Natural killer cell treated with Interleukin-12 subunit alpha and Interleukin-12 subunit beta and Interleukin-15 and Interleukin-18, amount 100 ng/mL, for 72 hours (primary cell): ENCODE data around the gene HEPHL1. TPM values are rescaled to one million over a fixed set of nuclear protein-coding genes. Genes with fewer than 3 reads are reported as not detected.

Experiments
- ATAC-seq, 2 donors: fragments of 150-1000 bp; cut with Tn5 transposase in 1 of 2; sonication (Bioruptor Pico), chemical (Tn5 transposase) in 1 of 2; 2 replicates each; pipeline ENCODE4 v1.10.0; 2021
- DNase-seq: peaks from one replicate; pipeline ENCODE4 v3.0.0; 2022; ENCODE audit warnings: low spot score
- H3K27ac Mint-ChIP-seq, 2 donors: 1 replicate in 1 of 2; 2 replicates in 1 of 2; pipeline ENCODE4 v1.8.0; 2022; ENCODE audit warnings: mixed read lengths in 2 of 2, mild to moderate bottlenecking in 1 of 2, moderate library complexity in 1 of 2
- H3K27me3 Mint-ChIP-seq, 2 donors: 1 replicate in 1 of 2; 2 replicates in 1 of 2; pipeline ENCODE4 v1.8.0; 2022; ENCODE audit warnings: mixed read lengths in 2 of 2
- H3K36me3 Mint-ChIP-seq: one replicate; pipeline ENCODE4 v1.8.0; 2022; ENCODE audit warnings: mixed read lengths
- H3K4me1 Mint-ChIP-seq, 2 donors: 1 replicate in 1 of 2; 2 replicates in 1 of 2; pipeline ENCODE4 v1.8.0; 2022; ENCODE audit warnings: low read depth in 2 of 2, mixed read lengths in 2 of 2, mild to moderate bottlenecking in 1 of 2
- H3K4me3 Mint-ChIP-seq: one replicate; pipeline ENCODE4 v1.8.0; 2022; ENCODE audit warnings: mixed read lengths
- H3K9me3 Mint-ChIP-seq: 2 replicates; pipeline ENCODE4 v1.8.0; 2022; ENCODE audit warnings: mixed read lengths
- total RNA-seq, 2 donors: library from RNA; stranded (reverse); gene quantifications; one replicate each; pipeline ENCODE4 v1.2.3, GENCODE V29; 2022

Gene HEPHL1
- total RNA-seq, 2 donors from 2014 or later: not detected

- Mint-ChIP-seq H3K27me3 (no peaks in the 10 kb centered on the region), H3K4me1 (peaks cover 35 to 36% of the 10 kb centered on the region in 2 donors), H3K4me3 (no peak overlapping the region), H3K36me3 (no peaks in the 10 kb centered on the region), H3K9me3 (no peaks in the 10 kb centered on the region), H3K27ac (no peak overlapping the region)
- ATAC-seq (no peak), DNase-seq (no peak)
Observed at GRCh38 chr11:94130298-94131046, 109.3 kb downstream of the HEPHL1 start.

GRCh38 chr11:94131047-94131717, 110.0 kb downstream of the HEPHL1 start:
- H3K27me3 Mint-ChIP-seq: no peaks in the 10 kb centered on the region
- ATAC-seq: no peak
- H3K9me3 Mint-ChIP-seq: no peaks in the 10 kb centered on the region
- H3K27ac Mint-ChIP-seq: no peak overlapping the region
- H3K36me3 Mint-ChIP-seq: no peaks in the 10 kb centered on the region
- no peak overlapping the region for H3K4me3 Mint-ChIP-seq
- DNase-seq: no peak
- peaks cover 43 to 44% of the 10 kb centered on the region in 2 donors for H3K4me1 Mint-ChIP-seq

- Mint-ChIP-seq H3K4me1 (peaks cover 46 to 48% of the 10 kb centered on the region in 2 donors), H3K27ac (no peak overlapping the region), H3K4me3 (no peak overlapping the region), H3K27me3 (no peaks in the 10 kb centered on the region), H3K36me3 (peaks cover 3% of the 10 kb centered on the region), H3K9me3 (no peaks in the 10 kb centered on the region)
- DNase-seq: no peak
- no peak for ATAC-seq
Observed at GRCh38 chr11:94131718-94132115, 110.6 kb downstream of the HEPHL1 start.

GRCh38 chr11:94132152-94132558, 111.0 kb downstream of the HEPHL1 start:
- Mint-ChIP-seq H3K9me3 (no peaks in the 10 kb centered on the region), H3K27me3 (no peaks in the 10 kb centered on the region), H3K4me3 (no peak overlapping the region), H3K36me3 (peaks cover 6% of the 10 kb centered on the region), H3K27ac (no peak overlapping the region), H3K4me1 (peaks cover 45 to 48% of the 10 kb centered on the region in 2 donors)
- ATAC-seq: no peak
- DNase-seq: no peak

- Mint-ChIP-seq H3K9me3 (no peaks in the 10 kb centered on the region), H3K36me3 (peaks cover 6% of the 10 kb centered on the region), H3K27me3 (no peaks in the 10 kb centered on the region), H3K4me3 (no peak overlapping the region), H3K27ac (peak overlapping the region in 1 of 2 donors; percentile 78), H3K4me1 (peaks cover 42% of the 10 kb centered on the region in 2 donors)
- no peak for DNase-seq
- no peak for ATAC-seq
Observed at GRCh38 chr11:94132823-94133408, 111.8 kb downstream of the HEPHL1 start.

- H3K4me3 Mint-ChIP-seq: peak overlapping the region; percentile 2
- H3K4me1 Mint-ChIP-seq: peaks cover 36 to 39% of the 10 kb centered on the region in 2 donors
- no peaks in the 10 kb centered on the region for H3K27me3 Mint-ChIP-seq
- DNase-seq: no peak
- H3K36me3 Mint-ChIP-seq: peaks cover 6% of the 10 kb centered on the region
- H3K9me3 Mint-ChIP-seq: no peaks in the 10 kb centered on the region
- H3K27ac Mint-ChIP-seq: peak overlapping the region; percentile 10 to 78
- no peak for ATAC-seq
Observed at GRCh38 chr11:94133752-94134151, 112.6 kb downstream of the HEPHL1 start.

- H3K36me3 Mint-ChIP-seq: peaks cover 6% of the 10 kb centered on the region
- peaks cover 36 to 45% of the 10 kb centered on the region in 2 donors for H3K4me1 Mint-ChIP-seq
- DNase-seq (peak; percentile 69), ATAC-seq (peak; percentile 83 to 86)
- H3K9me3 Mint-ChIP-seq: no peaks in the 10 kb centered on the region
- H3K4me3 Mint-ChIP-seq: peak overlapping the region; percentile 75
- H3K27ac Mint-ChIP-seq: peak overlapping the region; percentile 60 to 93
- no peaks in the 10 kb centered on the region for H3K27me3 Mint-ChIP-seq
Observed at GRCh38 chr11:94134651-94135512, 113.7 kb downstream of the HEPHL1 start.

GRCh38 chr11:94139416-94139815, 118.3 kb downstream of the HEPHL1 start:
- H3K4me3 Mint-ChIP-seq: no peak overlapping the region
- H3K27me3 Mint-ChIP-seq: no peaks in the 10 kb centered on the region
- no peaks in the 10 kb centered on the region for H3K9me3 Mint-ChIP-seq
- peaks cover 47 to 57% of the 10 kb centered on the region in 2 donors for H3K4me1 Mint-ChIP-seq
- no peak for DNase-seq
- H3K36me3 Mint-ChIP-seq: peaks cover 6% of the 10 kb centered on the region
- no peak for ATAC-seq
- no peak overlapping the region for H3K27ac Mint-ChIP-seq

- no peaks in the 10 kb centered on the region for H3K27me3 Mint-ChIP-seq
- ATAC-seq (no peak), DNase-seq (no peak)
- H3K9me3 Mint-ChIP-seq: no peaks in the 10 kb centered on the region
- peaks cover 47 to 58% of the 10 kb centered on the region in 2 donors for H3K4me1 Mint-ChIP-seq
- peaks cover 6% of the 10 kb centered on the region for H3K36me3 Mint-ChIP-seq
- no peak overlapping the region for H3K27ac Mint-ChIP-seq
- no peak overlapping the region for H3K4me3 Mint-ChIP-seq
Observed at GRCh38 chr11:94140154-94140655, 119.1 kb downstream of the HEPHL1 start.

- H3K9me3 Mint-ChIP-seq: no peaks in the 10 kb centered on the region
- DNase-seq: no peak
- peaks cover 4% of the 10 kb centered on the region for H3K36me3 Mint-ChIP-seq
- no peak for ATAC-seq
- H3K27ac Mint-ChIP-seq: peak overlapping the region in 1 of 2 donors; percentile 50
- no peaks in the 10 kb centered on the region for H3K27me3 Mint-ChIP-seq
- H3K4me3 Mint-ChIP-seq: no peak overlapping the region
- peaks cover 48 to 58% of the 10 kb centered on the region in 2 donors for H3K4me1 Mint-ChIP-seq
Observed at GRCh38 chr11:94141511-94142307, 120.6 kb downstream of the HEPHL1 start.

GRCh38 chr11:94142308-94143281, 121.4 kb downstream of the HEPHL1 start:
- Mint-ChIP-seq H3K4me3 (no peak overlapping the region), H3K36me3 (no peaks in the 10 kb centered on the region)

GRCh38 chr11:94144216-94144615, 123.1 kb downstream of the HEPHL1 start:
- Mint-ChIP-seq H3K27ac (peak overlapping the region in 1 of 2 donors; percentile 54), H3K4me1 (peaks cover 67 to 69% of the 10 kb centered on the region in 2 donors), H3K27me3 (no peaks in the 10 kb centered on the region), H3K36me3 (no peaks in the 10 kb centered on the region), H3K4me3 (no peak overlapping the region), H3K9me3 (no peaks in the 10 kb centered on the region)
- ATAC-seq: no peak
- DNase-seq: no peak

More at GRCh38 chr11:94142308-94143281, 121.4 kb downstream of the HEPHL1 start:
- H3K27me3 Mint-ChIP-seq: no peaks in the 10 kb centered on the region
- peaks cover 51 to 60% of the 10 kb centered on the region in 2 donors for H3K4me1 Mint-ChIP-seq
- peak overlapping the region in 1 of 2 donors; percentile 50 for H3K27ac Mint-ChIP-seq
- H3K9me3 Mint-ChIP-seq: no peaks in the 10 kb centered on the region
- DNase-seq: no peak
- ATAC-seq: no peak
